ENCODE measurements around the gene KAZN.

KAZN gene

GRCh38 chr1:15029786-15030185 is 431.3 kb downstream of the KAZN start:
- in situ Hi-C loops (cut with HindIII; ENCODE audit: low sequenced_read_pairs) = no loop called here
- no peak for DNase-seq (ENCODE audit: low read depth)
- no peak overlapping the region for H3K4me3 ChIP-seq (ENCODE audit: low read depth, low read length)
- TF ChIP-seq, protein P1, sequence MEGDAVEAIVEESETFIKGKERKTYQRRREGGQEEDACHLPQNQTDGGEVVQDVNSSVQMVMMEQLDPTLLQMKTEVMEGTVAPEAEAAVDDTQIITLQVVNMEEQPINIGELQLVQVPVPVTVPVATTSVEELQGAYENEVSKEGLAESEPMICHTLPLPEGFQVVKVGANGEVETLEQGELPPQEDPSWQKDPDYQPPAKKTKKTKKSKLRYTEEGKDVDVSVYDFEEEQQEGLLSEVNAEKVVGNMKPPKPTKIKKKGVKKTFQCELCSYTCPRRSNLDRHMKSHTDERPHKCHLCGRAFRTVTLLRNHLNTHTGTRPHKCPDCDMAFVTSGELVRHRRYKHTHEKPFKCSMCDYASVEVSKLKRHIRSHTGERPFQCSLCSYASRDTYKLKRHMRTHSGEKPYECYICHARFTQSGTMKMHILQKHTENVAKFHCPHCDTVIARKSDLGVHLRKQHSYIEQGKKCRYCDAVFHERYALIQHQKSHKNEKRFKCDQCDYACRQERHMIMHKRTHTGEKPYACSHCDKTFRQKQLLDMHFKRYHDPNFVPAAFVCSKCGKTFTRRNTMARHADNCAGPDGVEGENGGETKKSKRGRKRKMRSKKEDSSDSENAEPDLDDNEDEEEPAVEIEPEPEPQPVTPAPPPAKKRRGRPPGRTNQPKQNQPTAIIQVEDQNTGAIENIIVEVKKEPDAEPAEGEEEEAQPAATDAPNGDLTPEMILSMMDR (IDR thresholded peaks at IDR 0.05; ENCODE audit: low read depth, low read length, missing control alignments) = no peak

GRCh38 chr1:15031251-15031933 is 432.9 kb downstream of the KAZN start:
- H3K4me3 ChIP-seq (ENCODE audit: low read depth, low read length) = no peak overlapping the region
- in situ Hi-C loops (cut with HindIII; ENCODE audit: low sequenced_read_pairs) = no loop called here
- peak; percentile 22 for DNase-seq (ENCODE audit: low read depth)
- TF ChIP-seq, protein P1 (IDR thresholded peaks at IDR 0.05; ENCODE audit: low read depth, low read length, missing control alignments) = no peak

DNA sequence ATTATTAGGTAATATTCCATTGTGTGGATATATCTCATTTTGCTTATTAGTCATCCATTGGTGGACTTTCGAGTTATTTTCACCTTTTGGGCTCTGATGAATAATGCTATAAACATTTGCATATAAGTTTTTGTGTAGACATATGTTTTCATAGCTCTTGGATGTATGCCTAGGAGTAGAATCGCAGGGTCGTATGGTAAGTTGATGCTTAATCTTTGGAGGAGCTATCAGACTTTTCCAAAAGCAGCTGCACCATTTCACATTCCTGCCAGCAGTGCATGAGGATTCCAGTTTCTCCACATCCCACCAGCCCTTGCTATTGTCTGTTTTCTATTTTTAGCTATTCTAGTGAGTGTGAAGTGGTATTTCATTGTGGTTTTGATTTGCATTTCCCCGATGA is 434.8 kb downstream of the KAZN start:
- TF ChIP-seq, protein P1 (IDR thresholded peaks at IDR 0.05; ENCODE audit: low read depth, low read length, missing control alignments) = peak; percentile 54
- in situ Hi-C loops (cut with HindIII; ENCODE audit: low sequenced_read_pairs) = no loop called here
- no peak overlapping the region for H3K4me3 ChIP-seq (ENCODE audit: low read depth, low read length)
- peak; percentile 15 for DNase-seq (ENCODE audit: low read depth)

GRCh38 chr1:15034656-15035055 is 436.2 kb downstream of the KAZN start:
- no peak for DNase-seq (ENCODE audit: low read depth)
- H3K4me3 ChIP-seq (ENCODE audit: low read depth, low read length) = no peak overlapping the region
- in situ Hi-C loops (cut with HindIII; ENCODE audit: low sequenced_read_pairs) = no loop called here
- TF ChIP-seq, protein P1 (IDR thresholded peaks at IDR 0.05; ENCODE audit: low read depth, low read length, missing control alignments) = no peak

DNA sequence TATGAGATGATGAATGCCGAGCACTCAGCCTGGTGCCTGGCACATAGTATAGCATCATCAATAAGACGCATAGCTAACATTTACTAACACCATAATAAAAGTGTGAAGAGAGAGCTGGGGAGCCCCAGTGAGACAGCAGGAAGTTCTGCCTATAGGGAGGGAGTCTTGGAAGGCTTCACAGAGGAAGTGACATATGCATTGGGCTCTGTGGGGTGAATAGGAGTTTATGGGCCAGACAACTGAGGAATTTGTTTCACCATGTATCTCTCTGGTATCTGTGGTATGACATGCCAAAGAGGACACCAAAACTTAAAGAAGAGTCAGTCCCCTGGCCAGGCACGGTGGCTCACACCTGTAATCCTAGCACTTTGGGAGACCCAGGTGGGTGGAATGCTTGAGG is 436.8 kb downstream of the KAZN start:
- DNase-seq (ENCODE audit: low read depth) = no peak
- in situ Hi-C loops (cut with HindIII; ENCODE audit: low sequenced_read_pairs) = no loop called here
- H3K4me3 ChIP-seq (ENCODE audit: low read depth, low read length) = no peak overlapping the region
- TF ChIP-seq, protein P1 (IDR thresholded peaks at IDR 0.05; ENCODE audit: low read depth, low read length, missing control alignments) = no peak

DNA sequence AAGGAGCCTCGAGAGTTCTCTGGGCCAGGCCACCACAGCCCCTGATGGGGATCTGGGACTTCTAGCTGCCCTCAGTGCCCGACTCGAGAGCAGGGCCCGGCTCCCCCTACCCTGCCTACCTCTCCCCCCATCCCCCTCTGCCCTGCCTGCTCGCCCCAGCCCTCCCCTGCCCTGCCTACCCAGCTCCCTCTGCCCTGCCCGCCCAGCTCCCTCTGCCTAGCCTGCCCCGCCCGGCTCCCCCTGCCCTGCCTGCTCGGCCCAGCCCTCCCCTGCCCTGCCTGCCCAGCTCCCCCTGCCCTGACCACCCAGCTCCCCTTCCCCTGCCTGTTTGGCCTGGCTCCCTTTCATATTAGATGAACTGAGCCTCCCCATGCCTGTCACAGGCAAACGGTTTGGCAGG is 437.6 kb downstream of the KAZN start:
- in situ Hi-C loops (cut with HindIII; ENCODE audit: low sequenced_read_pairs) = no loop called here
- DNase-seq (ENCODE audit: low read depth) = no peak
- TF ChIP-seq, protein P1 (IDR thresholded peaks at IDR 0.05; ENCODE audit: low read depth, low read length, missing control alignments) = no peak
- H3K4me3 ChIP-seq (ENCODE audit: low read depth, low read length) = no peak overlapping the region

Data from astrocyte of the cerebellum (primary cell).